HG03558 (cell line): ENCODE results near the gene ASMTL.
"Not testable (repeated sequence)": the region's sequence is repeated elsewhere in the genome, so short reads cannot be mapped to it uniquely, and the experiment has no call there.

ENCODE experiments used
- ATAC-seq: cut with Tn5 transposase; IDR thresholded peaks from one replicate; pipeline ENCODE4 v1.9.1; 2021; ENCODE audit warnings: moderate number of reproducible peaks; ENCODE audit not compliant: unreplicated experiment; ENCODE audit errors: extremely low read depth

ASMTL gene, protein sequence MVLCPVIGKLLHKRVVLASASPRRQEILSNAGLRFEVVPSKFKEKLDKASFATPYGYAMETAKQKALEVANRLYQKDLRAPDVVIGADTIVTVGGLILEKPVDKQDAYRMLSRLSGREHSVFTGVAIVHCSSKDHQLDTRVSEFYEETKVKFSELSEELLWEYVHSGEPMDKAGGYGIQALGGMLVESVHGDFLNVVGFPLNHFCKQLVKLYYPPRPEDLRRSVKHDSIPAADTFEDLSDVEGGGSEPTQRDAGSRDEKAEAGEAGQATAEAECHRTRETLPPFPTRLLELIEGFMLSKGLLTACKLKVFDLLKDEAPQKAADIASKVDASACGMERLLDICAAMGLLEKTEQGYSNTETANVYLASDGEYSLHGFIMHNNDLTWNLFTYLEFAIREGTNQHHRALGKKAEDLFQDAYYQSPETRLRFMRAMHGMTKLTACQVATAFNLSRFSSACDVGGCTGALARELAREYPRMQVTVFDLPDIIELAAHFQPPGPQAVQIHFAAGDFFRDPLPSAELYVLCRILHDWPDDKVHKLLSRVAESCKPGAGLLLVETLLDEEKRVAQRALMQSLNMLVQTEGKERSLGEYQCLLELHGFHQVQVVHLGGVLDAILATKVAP

DNA sequence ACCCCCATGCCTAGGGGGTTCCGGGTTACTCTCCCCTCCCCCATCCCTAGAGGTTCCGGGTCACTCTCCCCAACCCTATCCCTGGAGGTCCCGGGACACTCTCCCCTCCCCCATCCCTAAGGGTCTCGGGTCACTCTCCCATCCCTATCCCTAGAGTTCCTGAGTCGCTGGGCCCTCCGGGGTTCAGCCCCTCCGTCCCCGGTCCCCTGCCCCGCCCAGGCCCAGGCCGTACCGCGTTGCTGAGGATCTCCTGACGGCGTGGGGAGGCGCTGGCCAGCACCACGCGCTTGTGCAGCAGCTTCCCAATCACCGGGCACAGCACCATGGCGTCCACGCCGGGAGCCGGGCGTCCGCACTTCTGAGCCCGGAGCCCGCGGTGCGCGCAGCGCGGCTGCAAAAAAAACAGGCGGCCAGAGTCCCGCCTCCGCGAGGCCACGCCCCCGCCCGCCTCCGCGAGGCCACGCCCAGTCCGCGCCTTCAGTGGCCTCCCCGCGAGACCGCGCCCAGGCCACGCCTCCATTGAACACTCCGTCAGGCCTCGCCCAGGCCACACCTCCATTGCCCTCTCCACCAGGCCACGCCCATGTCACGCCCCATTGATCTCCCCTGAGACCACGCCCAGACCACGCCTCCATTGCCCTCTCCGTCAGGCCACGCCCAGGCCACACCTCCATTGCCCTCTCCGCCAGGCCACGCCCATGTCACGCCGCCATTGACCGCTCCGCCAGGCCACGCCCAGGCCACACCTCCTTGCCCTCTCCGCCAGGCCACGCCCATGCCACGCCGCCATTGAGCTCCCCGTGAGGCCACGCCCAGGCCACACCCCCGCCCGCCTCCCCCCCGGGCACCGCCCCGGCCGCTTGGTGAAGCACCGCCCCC, at the start of gene ASMTL:
Gene ASMTL (minus strand): TSS at position 394 of the 879 bp plus-strand sequence. CDS start 69 bp downstream, at position 325.
- peak; percentile 84 for ATAC-seq

DNA sequence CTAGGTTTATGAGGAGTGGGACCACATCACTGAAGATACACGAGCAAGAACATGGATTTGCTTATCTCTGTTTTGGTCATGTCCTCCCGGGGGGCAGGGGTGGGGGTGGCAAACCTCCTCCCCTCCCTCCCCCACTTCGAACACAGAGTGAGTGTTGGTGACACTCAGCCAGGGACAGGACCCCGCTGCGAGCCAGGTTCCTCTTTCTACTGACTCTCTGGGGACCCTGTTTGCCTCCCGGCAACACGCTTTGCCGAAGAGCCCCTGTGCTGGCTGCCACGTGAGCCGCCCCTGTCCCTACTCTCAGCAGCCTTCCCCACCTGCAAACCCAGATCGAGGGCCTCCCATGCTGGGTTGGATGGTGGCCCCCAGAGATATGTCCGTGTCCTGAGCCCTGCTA, 49.5 kb upstream of the ASMTL start:
- ATAC-seq: peak; percentile 29

DNA sequence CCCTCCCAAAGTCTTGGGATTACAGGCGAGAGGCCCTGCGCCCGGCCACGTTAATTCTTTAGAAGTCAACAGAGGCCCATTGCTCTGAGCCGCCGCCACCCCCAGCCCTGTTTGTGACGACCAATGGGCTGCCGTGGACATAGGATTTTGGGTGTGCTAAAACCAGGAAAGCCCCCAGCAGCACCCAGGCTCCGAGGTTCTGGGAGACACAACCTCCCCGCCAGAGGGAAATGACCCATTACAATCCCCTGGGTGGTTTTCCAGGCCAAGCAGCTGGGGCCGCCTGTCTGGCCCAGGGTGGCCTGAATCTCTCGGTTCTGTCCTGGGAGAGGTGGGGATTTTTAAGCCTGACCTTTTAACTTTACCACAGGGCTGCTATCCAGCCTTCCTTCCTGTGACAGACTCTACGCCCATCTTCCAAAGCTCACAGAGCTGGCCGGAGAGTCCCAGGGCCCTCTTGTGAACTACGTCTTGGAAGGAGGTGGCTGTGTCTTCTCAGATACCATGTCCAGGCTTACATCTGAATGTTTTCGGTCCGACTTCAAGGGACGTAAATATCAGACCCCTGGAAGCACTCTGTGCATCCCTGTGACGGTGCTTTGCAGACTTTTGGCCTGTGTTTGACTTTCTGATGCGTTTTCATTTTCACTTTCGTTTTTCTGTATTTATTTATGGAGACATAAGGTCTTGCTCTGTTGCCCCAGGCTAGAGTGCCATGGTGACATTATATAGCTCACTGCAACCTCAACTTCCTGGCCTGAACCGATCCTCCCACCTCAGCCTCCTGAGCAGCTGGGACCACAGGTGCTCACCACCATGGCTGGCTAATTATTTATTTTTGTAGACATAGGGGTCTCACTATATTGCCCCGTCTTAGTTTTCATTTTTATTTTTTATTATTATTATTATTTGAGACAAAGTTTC, 48.3 kb upstream of the ASMTL start:
- ATAC-seq: no peak

- ATAC-seq: no peak
Measured at GRCh38 chrX:1496076-1496475, 43.4 kb upstream of the ASMTL start.

DNA sequence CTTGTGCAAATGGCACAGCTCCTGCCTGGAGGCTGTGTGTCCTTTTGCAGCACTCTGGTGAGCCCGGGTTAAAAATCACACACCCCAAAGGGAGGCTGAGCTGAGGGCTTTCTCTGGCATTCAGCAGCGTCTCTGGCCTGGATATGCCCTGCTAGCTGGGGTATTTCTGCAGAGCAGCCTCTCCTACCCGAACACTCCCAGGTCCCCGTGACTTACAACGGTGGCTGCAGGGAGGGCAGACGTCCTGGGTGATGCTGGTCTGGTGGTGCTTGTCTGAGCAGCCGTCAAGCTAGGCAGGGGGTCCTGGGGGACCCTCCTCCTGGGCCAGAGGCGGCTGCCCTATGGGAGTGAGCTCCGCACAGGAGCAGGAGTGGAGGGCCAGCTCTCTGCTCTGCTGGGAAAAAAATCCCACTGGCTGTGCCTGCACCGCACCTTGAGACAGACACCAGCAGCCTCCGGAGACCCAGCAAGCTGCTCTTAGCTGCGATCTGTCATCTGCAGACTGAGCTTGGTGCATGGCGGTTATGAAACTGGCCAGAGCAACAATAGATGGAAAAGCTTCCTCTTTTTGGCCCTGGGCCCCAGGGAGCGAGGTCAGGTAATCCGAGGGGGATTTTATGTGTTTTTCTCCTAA, 41.3 kb upstream of the ASMTL start:
- peak; percentile 39 for ATAC-seq

DNA sequence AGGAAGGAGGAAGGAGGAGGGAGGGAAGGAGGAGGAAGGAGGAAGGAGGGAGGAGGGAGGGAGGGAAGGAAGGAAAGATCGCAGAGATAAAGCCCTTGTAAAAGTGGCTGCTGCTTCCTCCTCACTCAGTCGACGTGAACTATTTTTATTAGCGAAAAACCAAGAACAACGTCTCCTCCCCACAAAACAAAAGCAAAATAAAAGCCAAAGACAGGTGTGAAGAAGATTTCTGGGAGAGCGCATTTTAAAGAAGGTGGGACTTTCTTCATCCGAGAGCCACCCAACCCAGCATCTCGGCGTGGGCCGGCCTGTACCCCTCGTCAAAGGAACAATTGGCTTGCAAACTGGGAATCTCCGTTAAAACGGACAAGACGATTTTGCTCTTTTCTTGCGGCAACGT, 40.7 kb upstream of the ASMTL start:
- ATAC-seq: no peak

DNA sequence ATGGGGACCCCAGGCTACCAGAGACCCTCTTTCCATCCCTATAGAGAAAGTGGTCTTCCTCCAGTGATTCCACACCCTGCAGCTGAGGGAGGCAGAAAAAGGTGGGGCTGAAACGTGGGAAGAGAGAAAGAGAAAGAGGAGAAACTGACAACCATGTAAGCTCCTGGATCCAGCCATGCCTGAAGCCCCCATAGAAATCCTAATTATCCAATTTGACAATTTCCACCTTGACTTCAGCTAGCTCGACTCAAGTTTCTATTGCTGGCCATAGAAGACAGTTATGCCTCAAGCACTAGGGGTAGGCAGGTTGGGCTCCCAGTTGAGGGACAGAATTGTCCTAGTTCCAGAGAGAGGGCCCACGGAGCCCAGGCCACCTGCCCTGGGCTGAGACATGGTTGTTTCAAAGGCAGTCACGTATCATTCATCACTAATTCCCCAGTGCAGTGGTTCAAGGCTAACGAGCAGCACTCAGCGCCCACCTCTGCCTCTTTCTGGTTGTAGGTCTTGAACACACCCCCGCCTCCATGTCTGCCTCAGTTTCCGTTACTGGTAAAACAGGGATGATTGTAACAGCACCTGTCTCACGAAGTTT, 39.8 kb upstream of the ASMTL start:
- ATAC-seq: no peak

GRCh38 chrX:1491851-1492349, 39.2 kb upstream of the ASMTL start:
- ATAC-seq: peak; percentile 45

DNA sequence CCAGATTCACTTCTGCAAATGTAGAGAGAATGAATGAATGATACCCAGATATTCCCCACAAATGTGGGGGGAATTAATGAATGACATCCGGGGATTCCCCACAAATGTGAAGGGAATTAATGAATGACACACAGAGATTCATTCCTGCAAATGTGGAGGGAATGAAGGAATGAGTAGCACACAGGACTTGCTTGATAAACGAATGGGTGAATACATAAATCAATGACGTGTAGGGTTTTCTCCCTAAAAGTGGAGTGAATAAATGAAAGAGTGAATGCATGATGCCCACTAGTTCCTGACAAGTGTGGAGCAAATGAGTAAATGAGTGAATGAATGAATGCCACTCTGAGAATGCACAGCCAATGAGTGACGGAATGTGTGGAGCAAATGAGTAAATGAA, 38.5 kb upstream of the ASMTL start:
- not testable (repeated sequence) for ATAC-seq

DNA sequence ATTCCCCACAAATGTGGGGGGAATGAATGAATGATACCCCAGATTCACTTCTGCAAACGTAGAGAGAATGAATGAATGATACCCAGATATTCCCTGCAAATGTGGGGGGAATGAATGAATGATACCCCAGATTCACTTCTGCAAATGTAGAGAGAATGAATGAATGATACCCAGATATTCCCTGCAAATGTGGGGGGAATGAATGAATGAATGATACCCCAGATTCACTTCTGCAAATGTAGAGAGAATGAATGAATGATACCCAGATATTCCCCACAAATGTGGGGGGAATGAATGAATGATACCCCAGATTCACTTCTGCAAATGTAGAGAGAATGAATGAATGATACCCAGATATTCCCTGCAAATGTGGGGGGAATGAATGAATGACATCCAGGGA, 38.0 kb upstream of the ASMTL start:
- not testable (repeated sequence) for ATAC-seq

GRCh38 chrX:1489354-1489753, 36.6 kb upstream of the ASMTL start:
- not testable (repeated sequence) for ATAC-seq

GRCh38 chrX:1488745-1489144, 36.0 kb upstream of the ASMTL start:
- ATAC-seq: no peak

DNA sequence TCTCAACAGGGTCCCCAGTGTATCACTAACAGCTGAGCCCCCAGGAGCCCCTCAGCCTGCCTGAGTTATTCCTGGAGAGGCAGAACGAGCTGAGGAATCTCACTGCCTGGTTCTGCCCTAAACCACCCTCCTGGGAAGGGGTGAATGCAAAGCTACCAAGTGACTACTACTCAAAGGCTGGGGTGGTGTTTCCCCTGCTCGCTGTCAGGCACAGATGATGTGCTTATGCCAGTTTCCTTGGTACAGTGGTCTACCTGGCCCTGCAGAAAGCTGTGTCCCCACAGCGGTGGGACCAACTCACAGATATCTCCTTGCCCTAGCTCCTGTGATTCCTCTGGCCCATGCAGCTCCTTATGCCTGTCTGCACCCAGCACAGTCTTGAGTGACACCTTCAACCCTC, 35.4 kb upstream of the ASMTL start:
- no peak for ATAC-seq

- ATAC-seq: no peak
Measured at GRCh38 chrX:1487401-1487800, 34.7 kb upstream of the ASMTL start.

- ATAC-seq: no peak
Measured at GRCh38 chrX:1486749-1487361, 34.1 kb upstream of the ASMTL start.

DNA sequence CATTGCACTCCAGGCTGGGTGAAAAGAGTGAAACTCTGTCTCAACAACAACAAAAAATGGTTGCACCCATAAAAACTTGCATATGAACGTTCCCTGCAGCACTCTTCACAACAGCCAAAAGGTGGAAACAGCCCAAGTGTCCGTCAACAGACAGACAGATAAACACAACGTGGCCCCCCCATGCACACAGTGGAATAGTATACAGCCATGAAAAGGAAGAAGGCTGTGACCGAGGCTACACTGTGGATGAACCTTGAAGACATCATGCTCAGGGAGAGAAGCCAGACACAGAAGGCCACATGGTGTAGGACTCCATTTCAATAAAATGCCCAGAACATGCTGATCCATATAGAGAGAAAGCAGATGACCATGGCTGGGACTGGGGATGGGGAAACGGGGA, 33.5 kb upstream of the ASMTL start:
- ATAC-seq: no peak

- ATAC-seq: no peak
Measured at GRCh38 chrX:1485033-1485432, 32.3 kb upstream of the ASMTL start.

GRCh38 chrX:1484638-1485019, 31.9 kb upstream of the ASMTL start:
- no peak for ATAC-seq
